ENCODE data around the gene CPE. TPM values are rescaled to one million over a fixed set of nuclear protein-coding genes. Genes with fewer than 3 reads are reported as not detected.

The CPE gene
- total and polyA plus RNA-seq, 2 donors (not counting 3 experiments of a cell fraction or from before 2014, with no cell fraction given), result 2.7 to 9.2 TPM

DNA sequence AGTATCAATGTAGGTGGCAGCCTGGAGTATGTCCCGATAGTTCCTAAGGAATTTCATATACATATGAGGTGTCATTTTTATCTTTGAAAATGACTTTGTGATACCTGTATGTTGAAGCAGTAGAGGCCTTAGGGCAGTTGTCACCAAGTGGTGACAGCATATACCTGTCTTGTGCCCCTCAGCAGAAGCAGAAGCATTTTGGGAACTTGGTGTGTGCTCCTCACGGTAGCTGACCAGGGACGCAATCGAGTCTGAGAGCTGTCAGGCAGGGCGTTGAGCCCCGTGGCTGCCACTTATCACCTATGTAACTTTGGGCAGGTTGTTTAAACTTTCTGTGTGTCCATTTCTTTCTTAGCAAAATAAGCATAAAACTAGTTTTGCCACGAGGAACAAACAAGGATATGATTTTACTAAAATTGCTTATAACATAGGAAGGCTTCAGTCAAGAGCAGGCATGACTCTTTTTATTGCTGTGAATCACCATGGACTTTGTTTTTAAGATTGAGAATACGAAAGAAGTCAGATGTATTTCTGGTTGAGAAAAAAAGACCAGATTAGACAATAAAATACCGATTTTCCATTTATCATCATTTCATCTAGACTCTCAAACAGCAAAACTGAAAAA, 161.5 kb downstream of the CPE start:
- Histone ChIP-seq H3K9me3 (replicated peaks; ENCODE audit: control insufficient read depth, insufficient read depth, low read length) (no peaks in the 10 kb centered on the region), H3K79me2 (ENCODE audit: control insufficient read depth, insufficient read depth, low read length) (no peaks in the 10 kb centered on the region), H3K36me3 (ENCODE audit: control insufficient read depth in 2 of 2, extremely low read depth in 1 of 2, insufficient read depth in 2 of 2, low read length in 2 of 2) (no peaks in the 10 kb centered on the region), H3K27me3 (ENCODE audit: control insufficient read depth in 2 of 2, insufficient read depth in 2 of 2, low read length in 2 of 2) (no peaks in the 10 kb centered on the region), H4K20me1 (replicated peaks; ENCODE audit: control insufficient read depth, extremely low read depth, insufficient read depth, low read length) (no peaks in the 10 kb centered on the region), H3K4me2 (ENCODE audit: insufficient read depth, low read length) (no peak overlapping the region), H2AFZ (ENCODE audit: low read depth, low read length) (no peak overlapping the region), H3K9me1 (replicated peaks; ENCODE audit: control insufficient read depth, extremely low read depth, insufficient read depth, low read length) (no peaks in the 10 kb centered on the region), H3K4me3 (replicated peaks in 1 of 3; ENCODE audit: insufficient read depth in 1 of 3, low read depth in 1 of 3, low read length in 3 of 3) (no peak overlapping the region), H3K9ac (replicated peaks; ENCODE audit: extremely low read depth, insufficient read depth, low read length) (no peak overlapping the region), H3K4me1 (ENCODE audit: control insufficient read depth, extremely low read depth, insufficient read depth, low read length) (no peaks in the 10 kb centered on the region), H3K27ac (ENCODE audit: insufficient read depth, low read depth, low read length) (no peak overlapping the region)
- BruUV-seq (replicated peaks), result no TSS peak
- ChIA-PET POLR2A (no interaction called here), CTCF (interaction anchor here (0.8 to 1.6 kb wide), 2 partner anchors 47 to 313 kb away, joined by 3 read pairs; no protein-coding TSS in a partner anchor)
- no peak for FAIRE-seq
- TF ChIP-seq POLR2AphosphoS5 (IDR thresholded peaks at IDR 0.05; ENCODE audit: insufficient read depth, low read depth, low read length) (no peak), EZH2 (IDR thresholded peaks at IDR 0.05; ENCODE audit: borderline replicate concordance, low read depth, low read length, severe bottlenecking) (no peak), MYC (IDR thresholded peaks at IDR 0.05; ENCODE audit: low read depth, low read length) (no peak), POLR2A (IDR thresholded peaks at IDR 0.05; ENCODE audit: low read depth, low read length) (no peak), JUN (IDR thresholded peaks at IDR 0.05; ENCODE audit: borderline replicate concordance, insufficient read depth, insufficient read length, low read depth) (no peak)
- TF ChIP-seq, protein P1, sequence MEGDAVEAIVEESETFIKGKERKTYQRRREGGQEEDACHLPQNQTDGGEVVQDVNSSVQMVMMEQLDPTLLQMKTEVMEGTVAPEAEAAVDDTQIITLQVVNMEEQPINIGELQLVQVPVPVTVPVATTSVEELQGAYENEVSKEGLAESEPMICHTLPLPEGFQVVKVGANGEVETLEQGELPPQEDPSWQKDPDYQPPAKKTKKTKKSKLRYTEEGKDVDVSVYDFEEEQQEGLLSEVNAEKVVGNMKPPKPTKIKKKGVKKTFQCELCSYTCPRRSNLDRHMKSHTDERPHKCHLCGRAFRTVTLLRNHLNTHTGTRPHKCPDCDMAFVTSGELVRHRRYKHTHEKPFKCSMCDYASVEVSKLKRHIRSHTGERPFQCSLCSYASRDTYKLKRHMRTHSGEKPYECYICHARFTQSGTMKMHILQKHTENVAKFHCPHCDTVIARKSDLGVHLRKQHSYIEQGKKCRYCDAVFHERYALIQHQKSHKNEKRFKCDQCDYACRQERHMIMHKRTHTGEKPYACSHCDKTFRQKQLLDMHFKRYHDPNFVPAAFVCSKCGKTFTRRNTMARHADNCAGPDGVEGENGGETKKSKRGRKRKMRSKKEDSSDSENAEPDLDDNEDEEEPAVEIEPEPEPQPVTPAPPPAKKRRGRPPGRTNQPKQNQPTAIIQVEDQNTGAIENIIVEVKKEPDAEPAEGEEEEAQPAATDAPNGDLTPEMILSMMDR (IDR thresholded peaks at IDR 0.05; ENCODE audit: extremely low read depth in 1 of 2, insufficient read depth in 1 of 2, low read depth in 1 of 2, low read length in 2 of 2), result no peak
- TF ChIP-seq, protein P2, sequence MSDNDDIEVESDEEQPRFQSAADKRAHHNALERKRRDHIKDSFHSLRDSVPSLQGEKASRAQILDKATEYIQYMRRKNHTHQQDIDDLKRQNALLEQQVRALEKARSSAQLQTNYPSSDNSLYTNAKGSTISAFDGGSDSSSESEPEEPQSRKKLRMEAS (IDR thresholded peaks at IDR 0.05; ENCODE audit: insufficient read depth, insufficient read length), result no peak
- dilution Hi-C loops (cut with MboI; ENCODE audit: extremely low pct_ligation_motif_present, low sequenced_read_pairs), result no loop called here
- intact Hi-C loops (cut with micrococcal nuclease), result no loop called here
- no peak for DNase-seq (ENCODE audit: low read depth, low spot score)

All from endothelial cell of umbilical vein (primary cell).